ENCODE results near the gene CXXC1.
A peak's percentile ranks its signal among the peaks of the same experiment; 100 is the strongest.

Gene CXXC1

DNA sequence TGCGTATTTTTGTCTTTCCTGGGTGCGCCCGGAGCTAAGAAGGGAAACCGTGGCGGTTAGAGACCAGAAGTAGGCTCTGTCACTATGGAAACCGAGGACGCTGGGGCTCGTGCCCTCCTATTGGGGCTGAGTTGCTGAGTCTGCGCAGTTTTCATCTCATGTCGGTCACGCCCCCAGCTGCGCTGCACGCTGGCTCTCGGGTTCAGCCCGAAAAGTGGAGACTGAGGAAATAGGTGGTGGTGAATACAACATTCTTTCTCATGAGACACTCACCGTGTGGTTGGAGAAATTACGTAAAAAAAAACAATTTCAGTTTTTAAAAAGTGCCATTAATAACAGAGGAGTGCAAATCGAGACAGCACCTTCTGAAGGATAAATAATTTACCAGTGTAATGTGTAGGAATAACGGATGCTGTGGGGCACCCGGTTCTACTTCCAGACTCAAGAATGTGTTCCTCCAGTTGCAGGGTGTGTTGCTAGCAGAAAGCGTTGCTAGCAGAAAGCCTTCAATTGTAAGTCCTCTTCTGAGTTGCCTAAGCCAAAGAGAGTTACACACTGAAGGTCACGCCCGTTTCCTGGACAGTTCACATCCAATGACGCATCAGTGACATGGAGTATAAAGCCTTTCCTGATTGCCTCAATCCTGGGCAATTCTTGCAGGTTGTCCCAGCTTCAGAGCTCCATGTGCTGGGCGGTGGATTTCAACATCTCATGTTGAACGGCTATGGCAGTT is 20.4 kb upstream of the CXXC1 start:
- TF ChIP-seq CTCF (IDR thresholded peaks at IDR 0.05; ENCODE audit: low read depth, low read length) = no peak
- DNase-seq (ENCODE audit: extremely low read depth, low read depth) = peak; percentile 62

- no peak for TF ChIP-seq CTCF (IDR thresholded peaks at IDR 0.05; ENCODE audit: low read depth, low read length)
- no peak for DNase-seq (ENCODE audit: extremely low read depth, low read depth)
Measured at GRCh38 chr18:50307400-50307737, 19.9 kb upstream of the CXXC1 start.

GRCh38 chr18:50306944-50307343 is 19.5 kb upstream of the CXXC1 start:
- no peak for TF ChIP-seq CTCF (IDR thresholded peaks at IDR 0.05; ENCODE audit: low read depth, low read length)
- DNase-seq (ENCODE audit: extremely low read depth, low read depth) = no peak

DNA sequence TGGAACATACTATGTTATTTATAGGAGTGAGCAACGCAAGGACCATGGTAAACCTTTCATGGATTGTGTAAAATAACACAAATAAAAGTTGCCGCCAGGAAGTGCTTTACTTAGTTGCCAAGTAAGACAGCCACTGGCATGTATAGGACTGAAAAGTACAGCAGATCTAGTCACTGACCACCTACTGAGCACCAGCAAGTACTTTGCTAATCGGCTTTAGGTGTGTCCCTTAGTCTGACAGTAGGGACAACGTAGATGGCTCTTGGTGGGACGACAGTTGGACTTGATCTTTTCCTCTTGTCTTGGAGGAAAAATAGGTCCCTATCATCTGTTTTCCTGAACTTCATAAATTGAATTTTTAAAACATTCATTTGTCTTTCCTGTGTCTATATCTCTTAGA is 13.6 kb upstream of the CXXC1 start:
- no peak for TF ChIP-seq CTCF (IDR thresholded peaks at IDR 0.05; ENCODE audit: low read depth, low read length)

GRCh38 chr18:50299626-50300388 is 12.3 kb upstream of the CXXC1 start:
- no peak for TF ChIP-seq CTCF (IDR thresholded peaks at IDR 0.05; ENCODE audit: low read depth, low read length)
- no peak for DNase-seq (ENCODE audit: extremely low read depth, low read depth)

More for the DNA sequence above, 13.6 kb upstream of the CXXC1 start:
- no peak for DNase-seq (ENCODE audit: extremely low read depth, low read depth)

GRCh38 chr18:50298443-50299284 is 11.2 kb upstream of the CXXC1 start:
- DNase-seq (ENCODE audit: extremely low read depth, low read depth) = no peak

More at GRCh38 chr18:50298443-50299284, 11.2 kb upstream of the CXXC1 start:
- no peak for TF ChIP-seq CTCF (IDR thresholded peaks at IDR 0.05; ENCODE audit: low read depth, low read length)
